ENCODE results near the gene ZNF641.

The ZNF641 gene

DNA sequence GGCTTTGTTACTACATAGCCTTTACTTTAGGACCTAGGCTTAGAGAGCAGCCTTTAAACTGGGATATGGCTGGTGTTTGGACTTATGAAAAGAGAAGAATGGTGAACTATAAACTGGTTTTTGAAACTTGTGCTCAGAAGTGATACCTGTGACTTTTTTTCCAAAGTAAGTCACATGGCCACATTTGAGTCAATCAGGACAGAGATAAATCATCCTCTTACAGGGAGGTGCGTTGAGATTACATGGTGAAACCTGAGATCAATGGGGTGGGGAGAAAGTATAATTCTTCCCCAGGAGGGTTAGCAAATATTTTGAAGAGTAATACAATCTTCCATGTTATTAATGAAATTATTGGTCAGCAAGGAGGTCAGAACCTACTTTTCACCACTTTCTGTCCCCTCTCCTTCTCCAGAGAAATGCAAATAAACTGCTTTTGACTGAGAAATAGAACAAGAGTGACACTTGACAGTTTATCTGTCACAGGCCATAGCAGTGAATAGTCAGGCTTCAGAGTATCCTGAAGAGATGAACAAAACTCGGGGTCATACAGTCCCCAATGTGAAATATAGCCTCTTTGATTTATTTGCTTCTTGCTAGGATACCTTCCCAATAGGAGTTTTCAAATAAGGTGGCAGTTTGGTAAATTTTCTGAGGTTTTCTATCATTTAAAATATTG is 11.1 kb upstream of the ZNF641 start:
- no peaks in the 10 kb centered on the region for H3K4me1 ChIP-seq (ENCODE audit: insufficient read depth, low read length)
- peaks cover 29% of the 10 kb centered on the region for H3K27me3 ChIP-seq (ENCODE audit: insufficient read depth, low read length, poor library complexity)
- no peaks in the 10 kb centered on the region for H3K79me2 ChIP-seq (ENCODE audit: insufficient read depth, low read length)
- no peak overlapping the region for H3K27ac ChIP-seq (ENCODE audit: low read length)
- H3K4me2 ChIP-seq (ENCODE audit: insufficient read depth, low read length): no peak overlapping the region
- H4K20me1 ChIP-seq (ENCODE audit: insufficient read depth, low read length): no peaks in the 10 kb centered on the region
- no peak overlapping the region for H3K4me3 ChIP-seq (ENCODE audit: low read depth in 1 of 2, low read length in 2 of 2)
- ATAC-seq (ENCODE audit: insufficient read depth, low read depth): no peak
- no peak overlapping the region for H3K9ac ChIP-seq (ENCODE audit: low read depth, low read length)
- no peaks in the 10 kb centered on the region for H3K9me3 ChIP-seq (ENCODE audit: insufficient read depth, low read length, severe bottlenecking)
- TF ChIP-seq, protein P1, sequence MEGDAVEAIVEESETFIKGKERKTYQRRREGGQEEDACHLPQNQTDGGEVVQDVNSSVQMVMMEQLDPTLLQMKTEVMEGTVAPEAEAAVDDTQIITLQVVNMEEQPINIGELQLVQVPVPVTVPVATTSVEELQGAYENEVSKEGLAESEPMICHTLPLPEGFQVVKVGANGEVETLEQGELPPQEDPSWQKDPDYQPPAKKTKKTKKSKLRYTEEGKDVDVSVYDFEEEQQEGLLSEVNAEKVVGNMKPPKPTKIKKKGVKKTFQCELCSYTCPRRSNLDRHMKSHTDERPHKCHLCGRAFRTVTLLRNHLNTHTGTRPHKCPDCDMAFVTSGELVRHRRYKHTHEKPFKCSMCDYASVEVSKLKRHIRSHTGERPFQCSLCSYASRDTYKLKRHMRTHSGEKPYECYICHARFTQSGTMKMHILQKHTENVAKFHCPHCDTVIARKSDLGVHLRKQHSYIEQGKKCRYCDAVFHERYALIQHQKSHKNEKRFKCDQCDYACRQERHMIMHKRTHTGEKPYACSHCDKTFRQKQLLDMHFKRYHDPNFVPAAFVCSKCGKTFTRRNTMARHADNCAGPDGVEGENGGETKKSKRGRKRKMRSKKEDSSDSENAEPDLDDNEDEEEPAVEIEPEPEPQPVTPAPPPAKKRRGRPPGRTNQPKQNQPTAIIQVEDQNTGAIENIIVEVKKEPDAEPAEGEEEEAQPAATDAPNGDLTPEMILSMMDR (IDR thresholded peaks at IDR 0.05; ENCODE audit: borderline replicate concordance, extremely low read depth, low read length, poor library complexity, severe bottlenecking): no peak
- no peak for TF ChIP-seq EZH2 (IDR thresholded peaks at IDR 0.05; ENCODE audit: borderline replicate concordance, low read depth, low read length, severe bottlenecking)
- H3K36me3 ChIP-seq (ENCODE audit: insufficient read depth, low read length): no peaks in the 10 kb centered on the region
- DNase-seq: no peak
- no peak overlapping the region for H2AFZ ChIP-seq (ENCODE audit: low read depth, low read length)

DNA sequence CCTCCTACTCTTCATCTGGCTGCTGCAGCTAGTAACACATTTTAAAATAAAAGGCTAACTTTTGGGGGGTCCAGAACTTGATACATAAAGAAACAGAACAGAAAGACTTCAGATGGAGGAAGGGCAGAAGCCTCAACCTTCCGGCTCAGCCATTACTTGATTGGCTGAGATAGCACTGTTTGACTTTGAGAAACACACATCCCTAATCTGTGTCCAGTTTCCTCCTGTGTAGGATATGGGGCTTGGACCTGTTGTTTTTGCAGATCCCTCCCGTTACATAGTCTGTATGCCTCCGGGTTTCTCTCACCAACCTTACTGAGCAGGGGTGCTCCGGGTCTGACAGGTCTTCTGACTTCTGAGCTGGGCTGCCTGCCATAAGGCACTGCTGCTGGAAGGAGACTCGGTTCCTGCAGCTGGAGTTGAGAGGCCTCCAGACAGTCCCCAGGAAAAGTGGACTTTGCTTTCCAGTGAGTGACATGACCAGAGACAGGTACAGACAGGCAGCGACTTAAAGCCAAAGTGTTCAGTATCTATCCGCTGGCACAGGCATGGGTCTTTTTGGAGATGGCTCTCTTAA is 8.3 kb upstream of the ZNF641 start:
- no peaks in the 10 kb centered on the region for H3K4me1 ChIP-seq (ENCODE audit: insufficient read depth, low read length)
- no peaks in the 10 kb centered on the region for H4K20me1 ChIP-seq (ENCODE audit: insufficient read depth, low read length)
- no peaks in the 10 kb centered on the region for H3K79me2 ChIP-seq (ENCODE audit: insufficient read depth, low read length)
- no peaks in the 10 kb centered on the region for H3K9me3 ChIP-seq (ENCODE audit: insufficient read depth, low read length, severe bottlenecking)
- no peak for TF ChIP-seq EZH2 (IDR thresholded peaks at IDR 0.05; ENCODE audit: borderline replicate concordance, low read depth, low read length, severe bottlenecking)
- TF ChIP-seq, protein P1 (IDR thresholded peaks at IDR 0.05; ENCODE audit: borderline replicate concordance, extremely low read depth, low read length, poor library complexity, severe bottlenecking): no peak
- DNase-seq: no peak
- H3K27me3 ChIP-seq (ENCODE audit: insufficient read depth, low read length, poor library complexity): peaks cover 38% of the 10 kb centered on the region
- no peak overlapping the region for H3K9ac ChIP-seq (ENCODE audit: low read depth, low read length)
- no peak overlapping the region for H3K4me2 ChIP-seq (ENCODE audit: insufficient read depth, low read length)
- no peak overlapping the region for H3K4me3 ChIP-seq (ENCODE audit: low read depth in 1 of 2, low read length in 2 of 2)
- H3K27ac ChIP-seq (ENCODE audit: low read length): no peak overlapping the region
- no peak overlapping the region for H2AFZ ChIP-seq (ENCODE audit: low read depth, low read length)
- ATAC-seq (ENCODE audit: insufficient read depth, low read depth): no peak
- H3K36me3 ChIP-seq (ENCODE audit: insufficient read depth, low read length): no peaks in the 10 kb centered on the region

DNA sequence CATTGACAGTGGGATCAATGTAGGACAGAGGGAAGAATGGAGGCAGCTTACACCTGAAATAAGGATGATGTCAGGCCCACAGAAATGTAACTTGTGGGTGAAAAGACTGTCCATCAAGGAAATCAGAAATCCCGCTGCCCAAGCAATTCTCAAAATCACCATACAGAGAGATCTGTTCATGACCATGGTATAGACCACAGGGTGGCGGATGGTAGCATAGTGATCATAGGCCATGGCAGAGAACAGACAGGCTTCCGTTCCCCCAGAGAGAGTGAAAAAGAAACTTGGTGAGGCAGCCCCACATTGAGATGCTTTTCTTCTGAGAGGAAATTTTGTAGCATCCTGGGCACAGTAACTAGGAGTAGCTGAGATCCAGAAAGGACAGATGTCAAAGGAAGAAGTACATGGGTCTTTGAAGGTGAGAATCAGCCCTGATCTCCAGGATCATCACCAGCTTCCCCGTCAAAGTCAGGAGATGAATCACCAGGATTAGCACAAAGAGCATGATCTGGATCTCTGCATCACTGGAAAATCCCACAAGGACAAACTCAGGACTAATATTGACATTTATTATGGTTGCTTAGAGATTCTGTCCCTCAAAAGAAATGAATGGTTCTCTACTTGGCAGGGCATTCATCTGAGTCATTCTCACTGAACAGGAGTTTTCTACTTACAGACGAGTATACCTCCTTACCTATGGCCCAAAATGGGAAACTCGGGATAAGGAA is 5.5 kb upstream of the ZNF641 start:
- H3K4me2 ChIP-seq (ENCODE audit: insufficient read depth, low read length): no peak overlapping the region
- no peak overlapping the region for H3K4me3 ChIP-seq (ENCODE audit: low read depth in 1 of 2, low read length in 2 of 2)
- H3K27me3 ChIP-seq (ENCODE audit: insufficient read depth, low read length, poor library complexity): peaks cover 36% of the 10 kb centered on the region
- H3K27ac ChIP-seq (ENCODE audit: low read length): no peak overlapping the region
- H3K9me3 ChIP-seq (ENCODE audit: insufficient read depth, low read length, severe bottlenecking): no peaks in the 10 kb centered on the region
- H4K20me1 ChIP-seq (ENCODE audit: insufficient read depth, low read length): no peaks in the 10 kb centered on the region
- no peak overlapping the region for H3K9ac ChIP-seq (ENCODE audit: low read depth, low read length)
- ATAC-seq (ENCODE audit: insufficient read depth, low read depth): no peak
- H2AFZ ChIP-seq (ENCODE audit: low read depth, low read length): no peak overlapping the region
- DNase-seq: no peak
- H3K36me3 ChIP-seq (ENCODE audit: insufficient read depth, low read length): no peaks in the 10 kb centered on the region
- peaks cover 5% of the 10 kb centered on the region for H3K4me1 ChIP-seq (ENCODE audit: insufficient read depth, low read length)
- H3K79me2 ChIP-seq (ENCODE audit: insufficient read depth, low read length): no peaks in the 10 kb centered on the region
- TF ChIP-seq EZH2 (IDR thresholded peaks at IDR 0.05; ENCODE audit: borderline replicate concordance, low read depth, low read length, severe bottlenecking): no peak
- TF ChIP-seq, protein P1 (IDR thresholded peaks at IDR 0.05; ENCODE audit: borderline replicate concordance, extremely low read depth, low read length, poor library complexity, severe bottlenecking): no peak

Data from DND-41 (cell line).